HFFc6 (cell line): ENCODE results near the gene EME2. TPM values are rescaled to one million over a fixed set of nuclear protein-coding genes. Genes with fewer than 3 reads are reported as not detected.

Experiments used
- DNase-seq: peaks from one replicate; pipeline ENCODE4 v3.0.0-alpha.2; 2018
- H3K27ac Mint-ChIP-seq: 2 replicates; pipeline ENCODE4 v1.8.0; 2020; ENCODE audit warnings: mild to moderate bottlenecking, mixed read lengths
- H3K27me3 Mint-ChIP-seq: 2 replicates; pipeline ENCODE4 v1.8.0; 2021; ENCODE audit warnings: mild to moderate bottlenecking, moderate library complexity, mixed read lengths; ENCODE audit not compliant: insufficient read depth
- H3K36me3 Mint-ChIP-seq: 2 replicates; pipeline ENCODE4 v1.8.0; 2021; ENCODE audit warnings: low read depth, mixed read lengths
- H3K4me1 Mint-ChIP-seq: 2 replicates; pipeline ENCODE4 v1.8.0; 2020; ENCODE audit warnings: low read depth, mixed read lengths
- H3K4me3 Mint-ChIP-seq: 2 replicates; pipeline ENCODE4 v1.8.0; 2020; ENCODE audit warnings: mild to moderate bottlenecking, moderate library complexity, mixed read lengths
- H3K9me3 Mint-ChIP-seq: 2 replicates; pipeline ENCODE4 v1.8.0; 2020; ENCODE audit warnings: mild to moderate bottlenecking, mixed read lengths
- CTCF ChIP-seq: fragments of 200-600 bp; sonication (generic); IDR thresholded peaks from 2 replicates; pipeline ENCODE4 v1.5.0; 2021; ENCODE audit warnings: antibody characterized with exemption, mild to moderate bottlenecking
- total RNA-seq, 6 experiments: library from RNA; stranded (reverse); fragmentation: NEBNext Ultra II Directional; extraction: Animal tissue kit (Norgen Biotek cat#: 25700); gene quantifications; 2 replicates in 1 of 6; 3 replicates in 5 of 6; pipeline ENCODE4 v1.2.3, GENCODE V29; 2021

Gene EME2
- total RNA-seq, 6 experiments from 2014 or later: 11.4 to 16.1 (median 12.3) TPM

- Mint-ChIP-seq H3K27ac (no peak overlapping the region), H3K36me3 (peaks cover 4% of the 10 kb centered on the region; the same call in 1 of the 2 replicates), H3K4me3 (no peak overlapping the region), H3K4me1 (no peaks in the 10 kb centered on the region), H3K9me3 (no peaks in the 10 kb centered on the region), H3K27me3 (peaks cover 2% of the 10 kb centered on the region; the same call in 1 of the 2 replicates)
- DNase-seq: no peak
- TF ChIP-seq CTCF: no peak
Observed at GRCh38 chr16:1789643-1790045, 17.0 kb downstream of the EME2 start.

- peaks cover 2% of the 10 kb centered on the region; the same call in 1 of the 2 replicates for H3K27me3 Mint-ChIP-seq
Observed at GRCh38 chr16:1790261-1790610, 17.6 kb downstream of the EME2 start.

GRCh38 chr16:1790611-1791255, 18.1 kb downstream of the EME2 start:
- Mint-ChIP-seq H3K9me3 (no peaks in the 10 kb centered on the region), H3K27me3 (peaks cover 2% of the 10 kb centered on the region; the same call in 1 of the 2 replicates), H3K4me3 (no peak overlapping the region), H3K27ac (no peak overlapping the region), H3K36me3 (peaks cover 4% of the 10 kb centered on the region; the same call in 1 of the 2 replicates), H3K4me1 (no peaks in the 10 kb centered on the region)
- no peak for TF ChIP-seq CTCF
- no peak for DNase-seq

More at GRCh38 chr16:1790261-1790610, 17.6 kb downstream of the EME2 start:
- H3K36me3 Mint-ChIP-seq: peaks cover 4% of the 10 kb centered on the region; the same call in 1 of the 2 replicates
- TF ChIP-seq CTCF: no peak
- H3K4me3 Mint-ChIP-seq: no peak overlapping the region
- H3K27ac Mint-ChIP-seq: no peak overlapping the region
- H3K4me1 Mint-ChIP-seq: no peaks in the 10 kb centered on the region
- no peak for DNase-seq
- no peaks in the 10 kb centered on the region for H3K9me3 Mint-ChIP-seq

- no peak overlapping the region for H3K4me3 Mint-ChIP-seq
- no peaks in the 10 kb centered on the region for H3K4me1 Mint-ChIP-seq
- H3K9me3 Mint-ChIP-seq: no peaks in the 10 kb centered on the region
- H3K27ac Mint-ChIP-seq: no peak overlapping the region
- no peak for TF ChIP-seq CTCF
- DNase-seq: no peak
- H3K36me3 Mint-ChIP-seq: peaks cover 4% of the 10 kb centered on the region; the same call in 1 of the 2 replicates
- H3K27me3 Mint-ChIP-seq: peaks cover 2% of the 10 kb centered on the region; the same call in 1 of the 2 replicates
Observed at GRCh38 chr16:1791256-1791942, 18.8 kb downstream of the EME2 start.

- Mint-ChIP-seq H3K27ac (no peak overlapping the region), H3K27me3 (peaks cover under 1% of the 10 kb centered on the region; the same call in 1 of the 2 replicates), H3K36me3 (peaks cover 10% of the 10 kb centered on the region; the same call in 1 of the 2 replicates), H3K4me3 (no peak overlapping the region), H3K4me1 (no peaks in the 10 kb centered on the region), H3K9me3 (peaks cover 6% of the 10 kb centered on the region)
- no peak for TF ChIP-seq CTCF
- DNase-seq: no peak
Observed at GRCh38 chr16:1791943-1792812, 19.6 kb downstream of the EME2 start.
